AG10803 (cell line): ENCODE data around the gene PRDM16.

ENCODE experiments used
- DNase-seq: peaks from one replicate; pipeline ENCODE4 v3.0.0; 2010; ENCODE audit warnings: low read depth
- H3K4me3 ChIP-seq: 2 replicates; pipeline ENCODE4 v1.5.1; 2011; ENCODE audit warnings: mild to moderate bottlenecking, low read length, control low read depth
- CTCF ChIP-seq: conservative IDR thresholded peaks from 2 replicates; pipeline ENCODE4 v1.5.1; 2011; ENCODE audit warnings: mild to moderate bottlenecking, low read length, control low read depth, inconsistent platforms

The PRDM16 gene

DNA sequence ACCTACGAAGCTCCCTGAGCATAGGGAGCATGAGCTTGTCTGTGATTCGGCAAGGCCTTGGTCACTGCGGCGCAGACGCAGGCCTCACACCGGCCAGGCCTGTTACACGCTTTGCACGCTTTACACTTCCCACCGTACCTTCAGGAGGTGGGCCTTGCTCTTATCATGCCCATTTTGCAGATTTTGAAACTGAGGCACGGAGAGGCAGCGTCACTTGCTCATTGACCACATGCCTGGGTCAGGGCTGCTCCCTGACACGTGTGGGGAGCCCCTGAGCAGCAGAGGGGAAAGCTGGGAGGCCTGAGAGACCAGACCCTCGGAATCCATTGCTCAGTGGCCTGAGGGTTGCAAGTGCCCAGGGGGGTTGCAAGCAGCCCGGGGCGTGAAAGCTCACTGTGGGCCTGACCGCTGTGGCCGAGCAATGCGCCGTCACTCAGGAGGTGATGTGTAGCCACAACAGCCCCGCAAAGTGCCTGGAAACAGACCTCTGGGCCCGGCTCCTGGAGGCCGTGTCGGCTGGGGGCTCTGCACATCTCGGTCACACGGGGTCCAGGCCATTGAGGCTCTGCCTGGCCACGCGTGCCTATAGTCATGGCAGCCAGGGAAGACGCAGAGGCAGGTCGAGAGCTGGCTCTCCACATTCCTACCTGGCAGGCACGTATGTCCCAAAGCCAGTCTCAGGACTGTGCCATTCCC, 392.4 kb downstream of the PRDM16 start:
- no peak overlapping the region for H3K4me3 ChIP-seq
- DNase-seq = no peak
- TF ChIP-seq CTCF = no peak

- H3K4me3 ChIP-seq = no peak overlapping the region
- no peak for TF ChIP-seq CTCF
- DNase-seq = no peak
Observed at GRCh38 chr1:3461934-3462275, 392.9 kb downstream of the PRDM16 start.

GRCh38 chr1:3462356-3463012, 393.5 kb downstream of the PRDM16 start:
- DNase-seq = no peak
- TF ChIP-seq CTCF = no peak
- no peak overlapping the region for H3K4me3 ChIP-seq

DNA sequence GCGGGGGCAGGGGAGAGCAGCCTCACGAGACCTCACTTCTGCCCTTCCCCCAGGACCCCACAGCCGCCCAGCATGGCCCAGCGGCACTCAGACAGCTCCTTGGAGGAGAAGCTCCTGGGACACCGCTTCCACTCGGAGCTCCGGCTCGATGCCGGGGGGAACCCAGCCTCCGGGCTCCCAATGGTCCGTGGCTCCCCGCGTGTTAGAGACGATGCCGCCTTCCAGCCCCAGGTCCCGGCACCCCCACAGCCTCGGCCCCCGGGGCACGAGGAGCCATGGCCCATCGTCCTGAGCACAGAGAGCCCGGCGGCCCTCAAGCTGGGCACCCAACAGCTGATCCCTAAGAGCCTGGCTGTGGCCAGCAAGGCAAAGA, 394.0 kb downstream of the PRDM16 start:
- no peak overlapping the region for H3K4me3 ChIP-seq
- no peak for TF ChIP-seq CTCF
- no peak for DNase-seq

GRCh38 chr1:3463408-3463863, 394.4 kb downstream of the PRDM16 start:
- no peak for DNase-seq
- H3K4me3 ChIP-seq = no peak overlapping the region
- TF ChIP-seq CTCF = no peak

- no peak overlapping the region for H3K4me3 ChIP-seq
- DNase-seq = no peak
- no peak for TF ChIP-seq CTCF
Observed at GRCh38 chr1:3463891-3464648, 395.1 kb downstream of the PRDM16 start.
